SK-N-SH (cell line): ENCODE measurements around the gene KIF1C. TPM values are rescaled to one million over a fixed set of nuclear protein-coding genes. Genes with fewer than 3 reads are reported as not detected.

Experiments
- CTCF ChIA-PET: fragments of 300-600, 350-600 bp; formaldehyde crosslinking; extraction: SDS; loops from one replicate; lab custom pipeline; 2021; lab: Yijun Ruan, JAX
- POLR2A ChIA-PET: fragments of 350-600 bp; sonication (Branson Sonifier 250); formaldehyde crosslinking; extraction: SDS; loops from one replicate; lab custom pipeline; 2020; ENCODE audit warnings: antibody characterized with exemption, inconsistent platforms; lab: Yijun Ruan, JAX
- DNase-seq: peaks from one replicate; pipeline ENCODE4 v3.0.0; 2012
- H2AFZ ChIP-seq: fragments of 200-600 bp; sonication (generic); 2 replicates; pipeline ENCODE4 v1.8.1; 2016; ENCODE audit warnings: antibody characterized with exemption, mild to moderate bottlenecking, low read depth
- H3F3A ChIP-seq: fragments of 200-600 bp; sonication (generic); replicated peaks from 2 replicates; pipeline ENCODE3; 2016; ENCODE audit warnings: antibody characterized with exemption, mild to moderate bottlenecking; ENCODE audit not compliant: insufficient read depth
- H3K27ac ChIP-seq, 2 experiments: fragments of 200-500 bp in 1 of 2; fragments of 200-600 bp in 1 of 2; sonication (Bioruptor generic) in 1 of 2; sonication (generic), shearing (Covaris generic) in 1 of 2; 2 replicates each; pipeline versions ENCODE4 v1.5.1 to v1.6.1; 2014 to 2016; ENCODE audit warnings: low read depth in 2 of 2, inconsistent platforms in 1 of 2, low read length in 1 of 2, mild to moderate bottlenecking in 1 of 2, mixed read lengths in 1 of 2
- H3K27me3 ChIP-seq: fragments of 200-600 bp; sonication (generic), shearing (Covaris generic); 2 replicates; pipeline ENCODE4 v1.6.1; 2016; ENCODE audit warnings: mixed run types; ENCODE audit not compliant: insufficient read depth
- H3K36me3 ChIP-seq, 2 experiments: fragments of 200-500 bp in 1 of 2; fragments of 200-600 bp in 1 of 2; sonication (Bioruptor generic) in 1 of 2; sonication (generic) in 1 of 2; replicated peaks in 1 of 2; 2 replicates each; pipeline versions ENCODE3 to v1.5.1; 2014 to 2016; ENCODE audit warnings: low read length in 1 of 2, mild to moderate bottlenecking in 1 of 2; ENCODE audit not compliant: insufficient read depth in 2 of 2, control insufficient read depth in 1 of 2
- H3K4me1 ChIP-seq, 2 experiments: fragments of 200-500 bp in 1 of 2; fragments of 200-600 bp in 1 of 2; sonication (Bioruptor generic) in 1 of 2; sonication (generic), shearing (Covaris generic) in 1 of 2; 2 replicates each; pipeline versions ENCODE4 v1.5.1 to v1.6.1; 2014 to 2016; ENCODE audit warnings: low read depth in 1 of 2, low read length in 1 of 2, mixed run types in 1 of 2; ENCODE audit not compliant: insufficient read depth in 2 of 2, control insufficient read depth in 1 of 2
- H3K4me2 ChIP-seq: fragments of 200-600 bp; sonication (generic), shearing (Covaris generic); 2 replicates; pipeline ENCODE4 v1.6.1; 2017; ENCODE audit warnings: mixed run types
- H3K4me3 ChIP-seq, 2 experiments: fragments of 200-500 bp in 1 of 2; fragments of 200-600 bp in 1 of 2; sonication (Bioruptor generic) in 1 of 2; sonication (generic), shearing (Covaris generic) in 1 of 2; 2 replicates each; pipeline versions ENCODE4 v1.5.1 to v1.8.1; 2014 to 2016; ENCODE audit warnings: low read depth in 2 of 2, inconsistent platforms in 1 of 2, low read length in 1 of 2, mild to moderate bottlenecking in 1 of 2, mixed read lengths in 1 of 2, moderate library complexity in 1 of 2
- H3K79me2 ChIP-seq: fragments of 200-600 bp; sonication (generic); 2 replicates; pipeline ENCODE4 v1.8.1; 2017; ENCODE audit warnings: mild to moderate bottlenecking; ENCODE audit not compliant: insufficient read depth
- H3K9ac ChIP-seq: fragments of 200-600 bp; sonication (generic); 2 replicates; pipeline ENCODE4 v1.6.1; 2017; ENCODE audit warnings: mixed run types
- H3K9me2 ChIP-seq: fragments of 200-600 bp; sonication (generic); 2 replicates; pipeline ENCODE4 v1.6.1; 2017; ENCODE audit warnings: mixed run types
- H3K9me3 ChIP-seq: fragments of 200-600 bp; sonication (generic); 2 replicates; pipeline ENCODE4 v1.6.1; 2017; ENCODE audit warnings: mixed run types, mild to moderate bottlenecking, moderate library complexity
- H4K20me1 ChIP-seq: fragments of 200-600 bp; sonication (generic); 2 replicates; pipeline ENCODE4 v1.6.1; 2017; ENCODE audit warnings: mild to moderate bottlenecking, mixed run types; ENCODE audit not compliant: insufficient read depth
- CHD2 ChIP-seq: fragments of 150-350 bp; IDR thresholded peaks from 2 replicates; pipeline ENCODE4 v1.6.1; 2018; ENCODE audit warnings: low read length; ENCODE audit not compliant: partially characterized antibody
- ELF1 ChIP-seq: IDR thresholded peaks from 2 replicates; pipeline ENCODE4 v1.4.0; 2012
- FOXJ3 ChIP-seq: sonication (generic); formaldehyde crosslinking; IDR thresholded peaks from 2 replicates; pipeline ENCODE4 v1.5.1; 2020; ENCODE audit warnings: mild to moderate bottlenecking, missing genetic modification reagents
- GABPA ChIP-seq: IDR thresholded peaks from 2 replicates; pipeline ENCODE4 v1.4.0; 2012; ENCODE audit warnings: low read depth, mild to moderate bottlenecking
- GATA2 ChIP-seq: sonication (generic); formaldehyde crosslinking; IDR thresholded peaks from 2 replicates; pipeline ENCODE4 v1.5.0; 2020; ENCODE audit warnings: mild to moderate bottlenecking, missing genetic modification reagents
- JUND ChIP-seq: IDR thresholded peaks from 2 replicates; pipeline ENCODE4 v1.4.0; 2012
- MAX ChIP-seq: IDR thresholded peaks from 2 replicates; pipeline ENCODE4 v1.4.0; 2012; ENCODE audit warnings: low read depth
- MXI1 ChIP-seq: IDR thresholded peaks from 2 replicates; pipeline ENCODE4 v1.6.1; 2012; ENCODE audit warnings: mild to moderate bottlenecking, low read depth, low read length, improper control_type of control experiment
- POLR2AphosphoS5 ChIP-seq: IDR thresholded peaks from 2 replicates; pipeline ENCODE4 v1.6.1; 2012; ENCODE audit warnings: low read depth, low read length
- RAD21 ChIP-seq: IDR thresholded peaks from 2 replicates; pipeline ENCODE4 v1.6.1; 2012; ENCODE audit warnings: mild to moderate bottlenecking, low read length
- RXRA ChIP-seq: IDR thresholded peaks from 2 replicates; pipeline ENCODE4 v1.4.0; 2012; ENCODE audit warnings: low read depth, mild to moderate bottlenecking, borderline replicate concordance
- SIN3A ChIP-seq: IDR thresholded peaks from 2 replicates; pipeline ENCODE4 v1.6.1; 2012; ENCODE audit warnings: low read depth, mild to moderate bottlenecking, low read length, moderate library complexity, borderline replicate concordance
- TAF1 ChIP-seq: IDR thresholded peaks from 2 replicates; pipeline ENCODE4 v1.6.1; 2012; ENCODE audit warnings: low read depth, mild to moderate bottlenecking, low read length, moderate library complexity, borderline replicate concordance
- TEAD4 ChIP-seq: IDR thresholded peaks from 2 replicates; pipeline ENCODE4 v1.4.0; 2012; ENCODE audit warnings: mild to moderate bottlenecking, borderline replicate concordance; ENCODE audit not compliant: insufficient read depth
- YY1 ChIP-seq: IDR thresholded peaks from 2 replicates; pipeline ENCODE4 v1.4.0; 2012; ENCODE audit warnings: low read depth, mild to moderate bottlenecking
- WGBS: methylation state at CpG from one replicate; pipeline ENCODE4 v1.1.6; 2017; ENCODE audit warnings: low lambda C conversion rate; 5-methylcytosine and 5-hydroxymethylcytosine counted together
- polyA plus RNA-seq, 3 experiments: library from polyadenylated mRNA; depleted of rRNA; stranded (reverse); fragments of >200 nt; gene quantifications; 2 replicates each; pipeline ENCODE4 v1.2.3, GENCODE V29; 2012
- TF ChIP-seq, protein P1 (sequence below): IDR thresholded peaks from 2 replicates; pipeline ENCODE4; 2012

Gene KIF1C
- polyA plus RNA-seq, 1 of the 3 experiments (the other 2 are of a cell fraction): 58.2 TPM

GRCh38 chr17:4966844-4967538 is 30.8 kb upstream of the KIF1C start (continued):
- TF ChIP-seq, protein P1, sequence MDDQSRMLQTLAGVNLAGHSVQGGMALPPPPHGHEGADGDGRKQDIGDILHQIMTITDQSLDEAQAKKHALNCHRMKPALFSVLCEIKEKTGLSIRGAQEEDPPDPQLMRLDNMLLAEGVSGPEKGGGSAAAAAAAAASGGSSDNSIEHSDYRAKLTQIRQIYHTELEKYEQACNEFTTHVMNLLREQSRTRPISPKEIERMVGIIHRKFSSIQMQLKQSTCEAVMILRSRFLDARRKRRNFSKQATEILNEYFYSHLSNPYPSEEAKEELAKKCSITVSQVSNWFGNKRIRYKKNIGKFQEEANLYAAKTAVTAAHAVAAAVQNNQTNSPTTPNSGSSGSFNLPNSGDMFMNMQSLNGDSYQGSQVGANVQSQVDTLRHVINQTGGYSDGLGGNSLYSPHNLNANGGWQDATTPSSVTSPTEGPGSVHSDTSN: peak; percentile 100
- TF ChIP-seq GATA2 (no peak), FOXJ3 (CRISPR knock-in tag) (0 out of 2 replicates have a peak, but pooled peaks have one; percentile 18)
- TF ChIP-seq, all 33 proteins: peak for 12

- Histone ChIP-seq H3K4me3 (peak within 1 kb of the TSS; percentile 59 to 72), H3K79me2 (peaks cover 50% of the 10 kb centered on the region), H3K9ac (peak within 1 kb of the TSS; percentile 77), H3K9me2 (no peaks in the 10 kb centered on the region), H4K20me1 (no peaks in the 10 kb centered on the region), H3K9me3 (no peaks in the 10 kb centered on the region), H3K27ac (peak within 1 kb of the TSS; percentile 93 to 96), H3F3A (peaks cover 24% of the 10 kb centered on the region), H3K4me1 (peaks cover 16 to 24% of the 10 kb centered on the region in 2 experiments; a peak in 3 of 4 replicates), H2AFZ (no peak within 1 kb of the TSS; the same call in none of the 2 replicates), H3K36me3 (peaks cover 7 to 19% of the 10 kb centered on the region in 2 experiments), H3K4me2 (peak within 1 kb of the TSS; percentile 97), H3K27me3 (no peaks in the 10 kb centered on the region)
- DNase-seq: peak; percentile 95
- CTCF ChIA-PET: interaction anchor here (0.8 to 6.6 kb wide), 12 partner anchors 12 to 95 kb away, joined by 3 to 52 read pairs (median 3); partner anchors contain the start of genes CAMTA2, ENO3, RNF167 and SLC25A11
- 6% methylated on average over 27 of the region's 66 CpGs for WGBS
- TF ChIP-seq MAX (peak; percentile 48), TAF1 (peak; percentile 96), SIN3A (peak; percentile 68; the same call in 1 of the 2 replicates), RAD21 (peak; percentile 64), RXRA (no peak), ELF1 (0 out of 2 replicates have a peak, but pooled peaks have one; percentile 22), TEAD4 (no peak), JUND (no peak), GABPA (peak; percentile 61), MXI1 (peak; percentile 62), POLR2AphosphoS5 (no peak; the same call in none of the 2 replicates), YY1 (peak; percentile 97), CHD2 (peak; percentile 54)
- POLR2A ChIA-PET: interaction anchor here (0.6 to 4.2 kb wide), 13 partner anchors 9 to 230 kb away, joined by 3 to 56 read pairs (median 5); partner anchors contain the start of genes ENO3, INCA1, KIF1C and PFN1
Observed at GRCh38 chr17:4967539-4968485, 29.9 kb upstream of the KIF1C start, which contains the start of gene SPAG7. SPAG7 (minus strand) TSS chr17:4967817; CDS start chr17:4967804, 13 bp downstream.
